COLO829 (cell line): ENCODE measurements around the gene UGP2.
A peak's percentile ranks its signal among the peaks of the same experiment; 100 is the strongest.
"Not testable (repeated sequence)": the region's sequence is repeated elsewhere in the genome, so short reads cannot be mapped to it uniquely, and the experiment has no call there.

ENCODE experiments used
- DNase-seq: peaks from one replicate; pipeline ENCODE4 v3.0.0; 2012; ENCODE audit warnings: low spot score

Gene UGP2

DNA sequence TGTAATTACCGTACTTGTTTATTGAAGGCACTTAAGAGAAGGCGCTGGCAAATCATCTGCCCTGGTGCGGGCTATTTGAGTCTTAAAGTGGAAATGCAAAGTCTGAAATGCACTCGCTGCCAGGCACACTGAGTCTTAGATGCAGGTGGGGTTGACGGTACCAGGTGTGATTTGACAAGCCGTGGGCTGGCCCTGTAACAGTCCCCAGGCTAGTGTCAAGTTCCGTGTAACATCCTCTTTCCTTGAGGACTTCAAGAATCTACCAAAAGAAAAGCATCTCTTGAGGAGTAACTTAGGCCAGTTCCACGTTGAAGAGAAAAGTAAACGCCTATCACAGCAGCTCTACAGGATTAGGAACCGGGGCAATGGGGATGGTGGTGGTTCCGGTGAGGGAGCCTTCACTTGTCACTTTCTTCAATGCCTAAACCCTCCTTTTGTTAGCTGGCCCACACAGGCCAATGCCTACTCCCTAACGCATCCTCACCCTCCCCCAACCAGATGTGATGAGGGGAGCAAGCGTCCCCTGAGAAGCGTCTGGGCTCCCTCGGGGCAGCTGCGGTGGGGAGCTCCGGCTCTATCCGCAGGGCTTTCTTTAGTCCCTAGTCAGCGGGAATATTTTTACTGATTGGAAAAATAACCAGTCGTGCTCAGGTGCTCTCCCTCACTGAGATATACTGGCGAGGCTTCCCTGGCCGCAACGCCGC is 1.5 kb upstream of the UGP2 start:
- DNase-seq, result no peak

DNA sequence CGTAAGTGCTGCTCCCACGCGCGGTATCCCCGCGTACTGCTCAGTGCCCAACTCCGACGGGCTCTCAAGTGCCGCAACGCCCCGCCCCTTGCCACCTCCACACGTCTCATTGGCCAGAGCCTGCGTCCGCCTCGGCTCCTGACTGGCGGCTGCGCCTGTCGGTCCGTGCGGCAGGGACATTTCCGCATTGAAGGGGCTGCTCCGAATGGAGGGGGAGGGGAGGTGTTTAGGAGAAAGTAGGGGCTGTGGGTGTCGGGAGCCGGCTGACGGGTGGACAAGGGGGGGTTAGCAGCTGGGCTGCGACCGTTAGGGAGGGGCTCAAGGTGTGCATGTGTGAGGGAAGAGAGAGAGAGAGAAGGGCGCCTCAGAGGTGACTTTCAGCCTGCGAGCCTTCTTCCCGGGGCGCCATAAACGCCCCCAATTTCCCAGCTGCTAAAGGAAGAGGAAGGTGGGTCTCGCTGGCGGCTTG is 877 bp upstream of the UGP2 start:
- DNase-seq, result peak; percentile 80

DNA sequence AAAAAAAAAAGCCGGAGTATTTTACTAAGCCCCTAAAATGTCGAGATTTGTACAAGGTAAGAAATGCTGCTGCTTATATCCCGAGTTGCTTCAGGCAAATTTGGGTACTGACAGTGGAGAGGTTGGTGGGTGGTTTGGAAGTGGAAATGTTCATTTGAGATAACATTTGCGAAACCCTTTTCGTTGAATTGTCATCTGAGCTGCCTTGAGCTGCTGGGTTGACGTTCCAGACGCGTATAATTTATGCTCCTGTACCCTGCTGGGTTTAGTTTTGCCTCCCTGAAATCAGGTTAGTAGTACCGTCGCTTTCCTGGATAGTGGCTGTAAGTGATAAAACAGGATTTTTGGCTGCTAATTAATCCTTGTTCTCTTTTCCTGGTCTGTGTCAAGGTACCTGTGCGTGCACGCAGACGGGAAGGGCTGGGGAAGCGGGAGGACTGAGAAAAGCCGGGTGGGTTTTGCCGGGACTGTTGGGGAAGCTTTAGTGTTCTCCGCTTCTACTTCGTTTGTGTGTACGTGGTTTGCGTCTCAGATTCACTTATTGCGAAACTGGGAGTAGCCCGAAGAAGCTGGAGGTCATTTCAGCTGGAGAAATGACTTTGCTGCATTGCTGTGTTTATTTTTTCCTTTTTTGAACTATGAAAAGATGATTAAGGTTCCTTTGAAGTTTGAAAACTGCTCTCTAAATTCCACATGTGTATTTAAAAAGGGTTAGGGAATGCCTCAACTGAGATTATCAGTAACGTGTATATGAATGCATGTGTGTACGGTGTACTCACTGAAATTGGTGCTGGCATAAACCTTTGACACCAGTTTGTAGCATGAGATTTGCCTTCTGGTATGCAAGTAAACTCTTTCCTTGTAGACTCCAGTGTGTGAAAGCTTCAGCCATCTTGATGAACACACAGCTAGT is 709 bp downstream of the UGP2 start:
- DNase-seq, result no peak

DNA sequence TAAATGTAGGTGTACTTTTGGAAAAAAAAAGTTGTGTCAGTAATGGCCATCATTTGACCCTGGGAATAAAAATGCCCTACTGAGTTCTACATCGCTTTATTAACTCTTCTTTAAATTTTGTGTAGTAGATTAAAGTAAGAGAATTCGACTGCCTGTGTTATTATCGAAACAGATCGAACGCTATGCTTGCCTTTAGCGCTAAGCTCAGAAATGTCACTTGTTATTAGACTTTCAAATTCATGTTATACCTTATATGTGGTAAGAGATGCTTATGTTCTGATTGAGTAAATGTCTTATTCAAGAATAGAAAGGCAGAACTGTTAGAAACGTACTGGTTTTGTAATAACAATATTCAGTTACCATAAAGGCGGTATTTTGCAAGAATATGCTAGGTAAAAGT is 1.4 kb downstream of the UGP2 start:
- DNase-seq, result no peak

DNA sequence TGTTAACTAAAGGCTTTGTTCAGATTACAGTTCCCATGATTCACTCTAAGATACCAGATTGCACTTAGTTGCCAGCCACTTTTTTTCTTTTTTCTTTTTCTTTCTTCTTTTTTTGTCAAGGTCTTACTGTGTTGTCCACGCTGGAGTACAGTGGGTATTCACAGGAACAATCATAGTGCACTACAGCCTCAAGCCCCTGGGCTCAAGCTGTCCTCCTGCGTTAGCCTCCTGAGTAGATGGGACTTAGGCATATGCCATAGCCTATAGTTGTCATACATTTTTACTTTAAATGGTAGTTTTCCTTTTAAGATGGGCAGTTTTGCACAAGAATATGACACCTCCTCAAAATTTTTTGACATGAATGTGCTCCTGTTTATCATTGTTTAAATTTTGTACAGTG is 2.1 kb downstream of the UGP2 start:
- no peak for DNase-seq

DNA sequence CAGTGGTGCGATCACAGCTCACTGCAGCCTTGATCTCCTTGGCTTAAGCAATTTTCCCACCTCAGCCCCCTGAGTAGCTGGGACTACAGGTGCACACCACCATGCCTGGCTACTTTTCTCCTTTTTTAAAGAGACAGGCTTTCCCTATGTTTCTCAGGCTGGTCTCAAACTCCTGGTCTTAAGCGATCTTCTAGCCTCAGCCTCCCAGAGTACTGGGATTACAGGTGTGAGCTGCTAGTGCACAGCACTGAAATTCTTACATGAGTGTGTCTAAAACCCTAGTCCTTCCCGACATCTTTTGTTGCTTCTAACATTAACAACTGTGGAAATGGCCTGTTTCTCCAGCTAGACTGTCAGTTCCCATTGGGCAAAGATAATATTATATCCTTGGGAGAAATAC is 2.9 kb downstream of the UGP2 start:
- DNase-seq, result no peak

DNA sequence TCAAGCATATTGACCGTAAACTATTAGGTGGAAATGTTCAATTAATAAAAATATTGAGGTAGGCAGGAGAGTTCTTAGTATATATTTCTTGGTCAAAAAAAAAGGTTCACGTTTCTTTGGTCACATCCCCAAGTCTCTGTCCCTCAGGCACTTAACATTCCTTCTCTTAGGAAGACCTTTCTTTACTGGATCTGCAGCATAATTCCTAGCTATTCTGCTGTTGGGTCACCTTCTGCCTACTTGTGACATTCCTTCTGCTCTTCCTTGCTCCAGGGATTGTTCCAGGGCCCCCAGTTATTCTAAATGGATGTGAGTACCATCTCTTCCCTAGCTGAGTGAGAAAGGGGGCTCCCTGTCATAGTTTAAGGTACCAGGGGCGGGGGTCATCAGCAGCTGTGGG is 4.2 kb downstream of the UGP2 start:
- no peak for DNase-seq

DNA sequence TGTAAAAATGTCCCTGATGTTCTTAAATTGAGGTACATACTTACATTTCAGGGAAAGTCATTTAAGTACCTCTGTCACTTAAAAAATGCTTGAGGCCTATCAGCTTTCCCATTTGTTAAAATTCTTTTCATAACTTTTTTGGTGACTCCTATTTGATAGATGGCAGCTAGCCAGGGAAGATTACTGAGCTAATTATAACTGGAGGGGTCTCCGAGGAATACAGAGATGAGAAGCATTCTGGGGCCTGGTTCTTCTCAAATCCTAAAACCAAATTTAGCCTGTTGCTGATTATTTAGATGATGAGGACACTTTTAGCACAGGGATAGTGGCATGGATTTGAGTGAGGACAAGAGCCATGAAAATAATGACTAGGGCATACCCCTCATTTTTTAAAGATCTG is 4.8 kb downstream of the UGP2 start:
- DNase-seq, result no peak

DNA sequence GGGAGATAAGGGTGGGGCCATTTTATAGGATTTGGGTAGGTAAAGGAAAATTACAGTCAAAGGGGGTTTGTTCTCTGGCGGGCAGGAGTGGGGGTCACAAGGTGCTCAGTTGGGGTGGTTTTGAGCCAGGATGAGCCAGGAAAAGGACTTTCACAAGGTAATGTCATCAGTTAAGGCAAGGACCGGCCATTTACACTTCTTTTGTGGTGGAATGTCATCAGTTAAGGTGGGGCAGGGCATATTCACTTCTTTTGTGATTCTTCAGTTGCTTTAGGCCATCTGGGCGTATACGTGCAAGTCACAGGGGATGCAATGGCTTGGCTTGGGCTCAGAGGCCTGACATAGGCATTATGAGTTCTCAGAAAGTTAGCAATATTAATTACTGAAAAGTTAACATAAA is 5.9 kb downstream of the UGP2 start:
- not testable (repeated sequence) for DNase-seq

DNA sequence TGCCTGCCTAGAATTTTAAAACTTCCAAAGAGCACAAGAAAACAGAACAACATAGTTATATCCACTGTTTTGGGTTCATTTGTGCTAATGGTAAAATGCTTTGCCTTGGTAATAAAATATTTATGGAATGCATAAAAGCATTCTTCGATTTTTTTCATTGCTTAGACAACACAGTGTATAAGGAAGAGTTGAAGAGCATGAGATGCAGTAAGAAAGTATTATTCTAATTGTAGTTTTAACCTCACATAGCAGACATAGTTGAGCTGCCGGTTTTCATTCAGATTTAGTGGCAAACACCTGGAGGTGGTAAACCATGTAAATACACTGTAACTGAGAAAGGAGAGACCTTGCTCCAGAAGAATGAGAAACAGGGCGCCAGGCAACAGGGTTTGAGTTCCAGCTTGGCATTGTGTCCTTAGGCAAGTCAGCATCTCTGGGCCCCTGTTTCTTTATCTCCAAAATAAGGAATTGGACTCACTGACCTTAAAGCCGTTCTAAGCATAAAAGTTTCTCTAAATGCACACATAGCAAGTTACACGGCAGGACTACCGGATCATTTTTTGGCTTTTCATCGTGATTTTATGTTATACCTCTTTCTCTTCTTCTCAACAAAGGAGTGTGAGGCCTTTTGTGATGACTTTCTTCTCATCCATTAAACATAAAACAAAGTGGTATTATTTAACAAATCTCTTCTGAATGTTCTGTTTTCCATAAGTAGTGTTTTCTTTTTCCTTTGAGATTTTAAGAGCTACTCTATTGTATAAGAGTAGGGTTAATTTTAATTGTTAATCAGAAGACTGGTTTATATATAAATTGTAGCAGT is 7.9 kb downstream of the UGP2 start:
- DNase-seq, result no peak

DNA sequence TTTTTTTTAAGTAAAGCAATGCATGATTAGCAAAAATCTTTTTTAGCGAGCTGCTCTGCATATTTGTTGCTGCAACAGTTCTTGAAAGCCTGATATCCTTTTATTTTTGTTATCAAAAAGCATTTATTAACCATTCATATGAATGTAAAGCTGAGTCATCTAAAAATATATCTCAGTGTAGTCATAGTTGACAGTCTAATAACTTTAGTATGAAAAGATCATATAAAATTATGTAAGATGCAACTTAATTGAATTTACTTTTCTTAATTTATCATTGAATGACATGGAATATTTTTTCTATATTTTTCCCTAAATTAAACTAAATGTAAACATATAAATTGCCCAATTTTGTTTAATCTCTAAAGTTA is 8.5 kb downstream of the UGP2 start:
- DNase-seq, result no peak

DNA sequence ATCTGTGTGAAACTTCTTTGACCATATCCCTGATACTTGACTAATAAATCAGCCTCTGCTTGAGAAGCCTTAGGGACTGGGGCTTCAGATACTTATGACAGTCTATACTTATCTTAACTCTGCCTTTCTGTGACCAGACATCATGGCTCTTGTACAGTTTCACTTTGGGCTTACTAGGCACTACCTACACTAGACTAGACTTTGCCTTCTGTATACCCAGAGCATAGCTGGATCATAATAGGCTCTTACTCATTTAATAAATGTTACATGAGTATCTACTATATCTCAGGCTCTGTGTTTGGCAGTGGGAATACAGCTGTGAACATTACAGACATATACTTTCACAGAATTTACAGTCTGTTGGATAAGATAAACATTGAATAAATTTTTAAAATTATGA is 9.0 kb downstream of the UGP2 start:
- DNase-seq, result no peak

DNA sequence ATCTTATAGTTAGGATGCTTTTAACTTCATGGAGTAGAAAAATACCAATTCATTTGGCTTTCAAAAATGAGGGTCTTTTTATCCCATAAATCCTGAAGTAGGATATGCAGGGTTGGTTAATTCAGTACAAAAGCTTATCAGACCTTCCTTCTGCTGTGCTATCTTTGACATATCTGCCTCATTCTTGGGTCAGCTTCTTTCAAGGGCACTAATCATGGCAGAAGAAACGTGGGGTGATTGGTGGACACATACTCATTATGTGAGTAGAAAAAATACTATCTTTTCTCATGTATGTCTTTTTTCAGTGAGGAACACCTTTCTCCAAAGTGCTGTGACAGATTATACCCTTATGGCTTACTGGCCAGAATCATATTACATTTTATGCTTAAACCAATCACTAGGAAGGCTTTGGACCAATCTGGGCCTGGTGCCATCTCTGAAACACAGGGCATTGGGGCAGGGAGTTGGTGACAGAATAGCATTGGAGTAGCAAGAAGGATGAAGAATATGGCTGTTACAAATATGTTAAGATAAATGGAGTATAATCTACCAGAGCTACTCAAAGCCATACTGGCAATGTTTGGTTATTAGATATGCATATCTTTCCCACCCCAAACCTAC is 10.1 kb downstream of the UGP2 start:
- no peak for DNase-seq

DNA sequence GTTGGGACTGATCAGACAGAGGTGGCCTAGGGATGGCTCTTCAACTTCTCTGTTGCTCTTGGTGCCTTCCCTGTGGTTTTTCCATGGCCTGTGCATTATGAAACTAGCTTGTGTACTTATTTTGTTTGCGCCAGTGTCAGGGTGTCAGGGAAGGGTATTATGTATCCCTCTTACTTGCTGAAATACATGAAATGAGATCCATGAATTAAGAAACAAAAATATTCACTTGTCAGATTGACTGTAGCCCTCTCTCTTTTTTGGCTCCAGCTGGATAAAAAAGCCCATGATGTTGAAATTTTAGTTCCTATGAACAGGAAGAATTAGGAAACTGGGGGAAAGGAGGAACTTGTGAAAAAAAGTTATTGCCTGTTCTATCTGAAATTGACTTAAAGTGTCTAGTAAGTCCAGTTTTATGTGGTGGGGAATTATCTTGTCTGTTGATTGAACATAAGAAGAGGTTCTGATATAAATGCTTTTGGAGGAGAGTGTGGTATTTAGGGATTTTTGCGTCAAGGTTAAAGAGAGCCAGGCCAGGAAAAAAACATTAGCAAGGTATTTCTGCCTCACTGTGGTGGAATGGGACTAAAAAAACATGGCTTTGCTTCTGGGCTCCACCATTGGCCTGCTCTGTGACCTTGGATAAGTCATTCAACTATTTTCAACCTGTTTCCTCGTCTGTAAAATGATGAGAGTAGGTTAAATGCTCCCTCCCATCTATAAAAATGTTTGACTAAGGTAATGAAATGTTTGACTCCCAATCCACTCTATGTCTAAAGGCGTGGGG is 12.0 kb downstream of the UGP2 start:
- DNase-seq, result no peak

DNA sequence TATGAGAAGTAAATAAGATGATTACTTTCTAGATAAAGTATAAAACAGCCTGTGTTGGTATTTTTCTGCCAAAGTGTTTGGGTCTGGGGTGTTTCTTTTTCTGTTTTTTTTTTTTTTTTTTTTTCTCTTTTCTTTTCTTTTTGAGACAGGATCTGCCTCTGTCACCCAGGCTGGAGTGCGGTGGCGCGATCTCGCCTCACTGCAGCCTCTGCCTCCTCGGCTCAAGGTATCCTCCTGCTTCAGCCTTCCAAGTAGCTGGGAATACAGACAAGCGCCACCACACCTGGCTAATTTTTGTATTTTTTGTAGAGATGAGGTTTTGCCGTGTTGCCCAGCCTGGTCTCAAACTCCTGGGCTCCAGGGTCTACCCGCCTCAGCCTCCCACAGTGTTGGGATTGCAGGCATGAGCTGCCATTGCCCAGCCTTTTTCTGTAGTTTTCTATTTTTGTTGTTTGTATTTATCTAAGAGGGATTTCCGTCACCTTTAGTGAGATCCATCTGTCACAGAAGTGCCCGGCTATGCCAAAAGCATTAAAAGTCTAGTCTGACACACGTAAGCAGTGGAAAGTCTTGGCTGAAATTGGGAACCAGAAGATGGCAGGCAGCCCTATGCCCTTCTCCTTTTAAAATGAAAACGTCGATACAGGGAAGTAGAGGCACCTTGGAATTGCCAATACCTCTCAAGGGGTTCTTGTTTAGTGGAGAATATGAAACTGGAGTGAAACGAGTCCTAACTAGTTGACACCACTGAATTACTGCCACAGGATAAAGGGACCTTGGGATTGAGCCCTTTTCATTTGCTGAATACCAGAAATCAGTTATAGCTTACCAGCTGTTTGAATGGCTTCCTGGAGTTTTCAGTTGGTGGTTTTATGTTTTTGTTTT is 14.0 kb downstream of the UGP2 start:
- DNase-seq, result no peak

DNA sequence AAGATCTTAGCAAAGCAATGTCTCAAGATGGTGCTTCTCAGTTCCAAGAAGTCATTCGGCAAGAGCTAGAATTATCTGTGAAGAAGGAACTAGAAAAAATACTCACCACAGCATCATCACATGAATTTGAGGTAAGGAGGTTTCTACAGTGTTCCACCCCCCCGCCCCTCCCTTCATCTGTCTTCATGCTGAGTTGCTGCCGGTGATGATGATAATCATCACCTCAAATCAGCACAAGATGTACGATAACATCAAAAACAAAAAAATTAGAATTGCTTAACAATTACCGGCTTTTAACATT is 14.6 kb downstream of the UGP2 start:
- DNase-seq, result no peak

DNA sequence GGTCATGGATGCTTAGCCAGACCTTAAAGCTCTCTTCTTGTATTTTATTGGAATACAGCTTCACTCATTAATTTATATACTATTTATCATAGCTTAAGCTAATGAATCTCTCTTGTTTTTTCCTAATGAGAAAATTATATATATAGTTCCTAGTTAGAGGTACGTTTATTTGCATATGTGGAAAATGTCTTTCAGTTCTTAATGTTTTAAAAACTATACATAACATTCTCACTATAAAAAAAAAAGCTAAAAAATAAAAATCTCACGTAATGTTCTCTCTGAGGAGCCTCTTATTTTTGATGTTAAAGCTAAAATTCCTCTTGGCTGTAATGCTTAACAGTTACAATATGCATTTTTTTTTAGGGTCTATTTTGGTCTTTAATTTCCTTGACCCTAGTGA is 16.6 kb downstream of the UGP2 start:
- DNase-seq, result no peak

DNA sequence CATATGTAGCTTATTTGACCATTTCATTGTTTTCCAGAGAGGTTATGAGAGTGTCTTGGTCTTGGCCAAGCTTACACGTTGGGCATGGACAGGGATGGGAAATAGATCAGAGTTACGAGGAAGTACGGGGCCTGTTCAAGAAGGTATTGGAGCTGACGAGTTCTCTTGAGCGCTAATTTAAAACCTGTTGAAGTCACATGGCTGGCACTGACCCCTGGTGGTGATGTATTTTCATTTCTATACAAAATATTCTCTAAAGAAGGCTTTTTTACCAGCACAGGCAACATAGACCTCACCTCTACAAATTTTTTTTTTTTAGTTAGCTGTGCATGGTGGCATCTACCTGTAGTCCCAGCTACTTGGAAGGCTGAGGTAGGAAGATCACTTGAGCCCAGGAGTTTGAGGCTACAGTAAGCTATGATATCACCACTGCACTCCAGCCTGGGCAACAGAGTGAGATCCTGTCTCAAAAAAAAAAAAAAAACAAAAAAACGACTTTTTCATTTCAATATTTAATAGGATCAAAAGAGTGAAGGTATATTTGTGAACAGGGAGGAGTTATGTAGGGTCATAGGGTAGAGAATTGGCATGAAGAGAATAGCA is 19.6 kb downstream of the UGP2 start:
- DNase-seq, result no peak

DNA sequence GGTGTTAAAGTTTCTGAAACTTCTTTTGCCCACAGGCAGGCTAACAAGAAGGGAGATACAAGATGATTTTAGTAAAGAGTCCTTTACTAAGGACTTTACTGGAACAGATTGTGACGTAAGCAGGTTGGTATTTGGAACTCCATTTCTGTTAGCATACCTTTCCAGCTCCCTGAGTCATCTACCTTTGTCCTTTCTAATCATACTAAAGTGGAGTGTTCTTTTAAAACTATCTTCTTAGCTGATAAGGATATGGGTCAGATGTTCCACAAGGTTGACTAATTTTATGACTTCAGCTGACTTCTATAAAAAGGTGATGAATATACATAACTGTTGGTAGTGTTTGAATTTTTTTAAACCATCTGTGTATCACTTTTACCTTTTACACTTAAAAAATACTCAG is 21.1 kb downstream of the UGP2 start:
- DNase-seq, result no peak

DNA sequence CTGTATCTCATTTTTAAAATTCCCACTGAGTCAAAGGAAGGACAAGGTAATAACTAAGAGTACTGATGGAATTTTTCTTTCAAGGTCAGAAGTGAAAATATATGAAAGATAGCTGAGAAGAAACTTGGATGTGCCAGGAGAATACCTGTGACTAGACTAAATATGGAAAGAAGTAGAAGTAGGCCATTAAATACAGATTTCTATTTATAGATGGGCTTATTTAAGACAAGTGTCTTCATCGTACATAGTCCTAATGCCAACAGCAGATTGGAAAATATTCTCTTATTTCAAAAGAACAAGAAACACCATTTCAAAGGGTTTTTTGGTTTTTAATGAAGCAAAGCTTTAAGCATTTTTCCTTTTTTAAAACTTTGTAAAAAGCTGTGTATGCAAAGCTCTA is 22.0 kb downstream of the UGP2 start:
- no peak for DNase-seq
